Activated CD8-positive, alpha-beta T cell treated with anti-CD3 and anti-CD28 coated beads for 36 hours (primary cell): Measurements from ENCODE around the gene NPPB. TPM values are rescaled to one million over a fixed set of nuclear protein-coding genes. Genes with fewer than 3 reads are reported as not detected.

Source experiments
- ATAC-seq: fragments of 200-7000 bp; cut with Tn5 transposase; one replicate; pipeline ENCODE4 v1.10.0; 2021; ENCODE audit warnings: mild to moderate bottlenecking, moderate library complexity
- CTCF ChIA-PET: fragments of 350-600 bp; sonication (Branson Sonifier 250); formaldehyde crosslinking; loops from one replicate; lab custom pipeline; 2021; ENCODE audit warnings: antibody characterized with exemption; lab: Charles Lee
- POLR2A ChIA-PET: fragments of 350-600 bp; sonication (Branson Sonifier 250); formaldehyde crosslinking; loops from one replicate; lab custom pipeline; 2021; ENCODE audit warnings: antibody characterized with exemption; lab: Charles Lee
- DNase-seq: peaks from one replicate; pipeline ENCODE4 v3.0.0-alpha.2; 2020
- H3K27ac Mint-ChIP-seq: one replicate; pipeline ENCODE4 v1.8.0; 2021; ENCODE audit warnings: mild to moderate bottlenecking, mixed read lengths
- H3K27me3 Mint-ChIP-seq: one replicate; pipeline ENCODE4 v1.8.0; 2021; ENCODE audit warnings: mixed read lengths
- H3K36me3 Mint-ChIP-seq: one replicate; pipeline ENCODE4 v1.8.0; 2021; ENCODE audit warnings: low read depth, mixed read lengths
- H3K4me1 Mint-ChIP-seq: one replicate; pipeline ENCODE4 v1.8.0; 2021; ENCODE audit warnings: low read depth, mixed read lengths
- H3K4me3 Mint-ChIP-seq: one replicate; pipeline ENCODE4 v1.8.0; 2021; ENCODE audit warnings: mild to moderate bottlenecking, moderate library complexity, mixed read lengths
- H3K9me3 Mint-ChIP-seq: one replicate; pipeline ENCODE4 v1.8.0; 2021; ENCODE audit warnings: mixed read lengths
- CTCF ChIP-seq: fragments of 200-600 bp; IDR thresholded peaks from one replicate; pipeline ENCODE4 v1.8.0; 2022; ENCODE audit warnings: antibody characterized with exemption, mild to moderate bottlenecking
- intact Hi-C: fragments of 100-400 bp; cut with micrococcal nuclease; formaldehyde crosslinking; loops from one replicate; pipeline ENCODE4 v1.10.0; 2022
- total RNA-seq, 2 experiments: library from RNA; stranded (reverse); gene quantifications; one replicate each; pipeline ENCODE4 v1.2.3, GENCODE V29; 2021

NPPB gene
- total RNA-seq, result not detected

GRCh38 chr1:11858613-11858967 is at the start of gene NPPB:
TSS of gene NPPB (minus strand) at chr1:11858945. CDS start at chr1:11858833, 112 bp downstream.
- Mint-ChIP-seq H3K4me1 (peaks cover 5% of the 10 kb centered on the region), H3K27me3 (peaks cover 46% of the 10 kb centered on the region), H3K4me3 (no peak within 1 kb of the TSS), H3K9me3 (no peaks in the 10 kb centered on the region), H3K36me3 (no peaks in the 10 kb centered on the region), H3K27ac (no peak within 1 kb of the TSS)
- no peak for TF ChIP-seq CTCF
- CTCF ChIA-PET, result no interaction called here
- intact Hi-C loops, result loop anchor here (5.0 kb wide), 1 partner anchor 34 kb away; no protein-coding TSS in a partner anchor
- ATAC-seq (no peak), DNase-seq (no peak)
- POLR2A ChIA-PET, result interaction anchor here (0.5 to 9.1 kb wide), 2 partner anchors 50 to 87 kb away, joined by 3 to 68 read pairs; no protein-coding TSS in a partner anchor

- DNase-seq, result peak; percentile 84
- H3K36me3 Mint-ChIP-seq, result peaks cover 2% of the 10 kb centered on the region
- peak; percentile 60 for ATAC-seq
- H3K4me3 Mint-ChIP-seq, result peak overlapping the region; percentile 90
- H3K27me3 Mint-ChIP-seq, result peaks cover 14% of the 10 kb centered on the region
- TF ChIP-seq CTCF, result no peak
- POLR2A ChIA-PET, result interaction anchor here (0.5 to 7.1 kb wide), 142 partner anchors 12 to 896 kb away, joined by 3 to 395 read pairs (median 6); partner anchors contain the start of genes AGTRAP, CLCN6, EXOSC10 and FBXO2
- intact Hi-C loops, result loop anchor here (2.0 kb wide), 1 partner anchor 71 kb away; no protein-coding TSS in a partner anchor
- peak overlapping the region; percentile 96 for H3K27ac Mint-ChIP-seq
- H3K9me3 Mint-ChIP-seq, result no peaks in the 10 kb centered on the region
- H3K4me1 Mint-ChIP-seq, result peaks cover 29% of the 10 kb centered on the region
- CTCF ChIA-PET, result interaction anchor here (0.7 to 1.6 kb wide), 9 partner anchors 9 to 123 kb away, joined by 3 to 6 read pairs (median 4); partner anchors contain the start of genes CLCN6 and MTHFR
Measured at GRCh38 chr1:11908095-11908675, 49.4 kb upstream of the NPPB start.

DNA sequence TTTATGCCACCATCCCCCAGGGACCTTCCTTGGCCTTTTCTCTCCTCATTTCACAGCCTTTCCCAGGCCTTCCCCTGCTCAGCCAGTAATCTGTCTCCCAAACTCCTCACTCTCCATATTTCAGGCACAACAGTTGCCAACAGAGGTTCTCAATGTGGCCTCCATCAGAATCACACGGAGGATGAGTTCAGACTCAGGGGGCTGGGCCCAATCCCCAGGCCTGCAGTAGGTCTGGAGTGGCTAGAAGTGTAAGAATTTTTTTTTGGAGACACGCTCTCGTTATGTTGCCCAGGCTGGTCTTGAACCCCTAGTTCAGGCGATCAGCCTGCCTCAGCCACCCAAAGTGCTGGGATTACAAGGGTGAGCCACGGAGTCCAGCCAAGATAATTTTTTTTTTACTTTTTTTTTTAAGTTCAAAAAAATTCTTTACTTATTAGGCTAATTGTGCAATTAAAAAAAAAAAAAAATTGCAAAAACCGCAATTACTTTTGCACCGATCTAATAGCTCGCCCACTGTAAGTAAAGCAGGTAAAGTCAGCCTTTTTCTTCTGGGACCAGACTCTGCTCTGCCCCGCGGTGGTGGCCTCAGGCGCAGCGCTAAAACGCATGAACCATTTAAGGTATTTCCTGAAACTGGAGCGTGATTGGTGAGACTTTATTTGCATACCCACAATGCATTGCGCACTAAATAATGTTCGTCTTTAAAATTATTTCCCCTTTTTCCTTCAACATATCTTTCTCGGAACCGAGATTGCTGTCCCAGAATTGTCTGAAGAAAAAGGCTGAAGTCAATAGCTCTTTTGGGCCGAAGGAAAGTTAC is 48.7 kb upstream of the NPPB start:
- Mint-ChIP-seq H3K9me3 (no peaks in the 10 kb centered on the region), H3K27me3 (peaks cover 14% of the 10 kb centered on the region), H3K27ac (peak overlapping the region; percentile 96), H3K4me3 (peak overlapping the region; percentile 90), H3K36me3 (peaks cover 2% of the 10 kb centered on the region), H3K4me1 (peaks cover 29% of the 10 kb centered on the region)
- ChIA-PET POLR2A (interaction anchor here (0.5 to 7.1 kb wide), 131 partner anchors 11 to 895 kb away, joined by 3 to 395 read pairs (median 6); partner anchors contain the start of genes AGTRAP, CLCN6, EXOSC10 and FBXO2), CTCF (interaction anchor here (0.7 to 1.6 kb wide), 9 partner anchors 8 to 124 kb away, joined by 3 to 6 read pairs (median 4); partner anchors contain the start of genes CLCN6 and MTHFR)
- ATAC-seq, result peak; percentile 65
- TF ChIP-seq CTCF, result peak; percentile 65
- peak; percentile 94 for DNase-seq
- intact Hi-C loops, result loop anchor here (2.0 kb wide), 1 partner anchor 71 kb away; no protein-coding TSS in a partner anchor

- POLR2A ChIA-PET, result interaction anchor here (0.7 to 5.0 kb wide), 8 partner anchors 28 to 214 kb away, joined by 3 to 263 read pairs (median 50); partner anchors contain the start of genes AGTRAP, NPPB, PLOD1 and TNFRSF8
Measured at GRCh38 chr1:11906870-11907269, 48.1 kb upstream of the NPPB start.

More at GRCh38 chr1:11906870-11907269, 48.1 kb upstream of the NPPB start:
- no peak for TF ChIP-seq CTCF
- H3K9me3 Mint-ChIP-seq, result no peaks in the 10 kb centered on the region
- no peak overlapping the region for H3K4me3 Mint-ChIP-seq
- H3K36me3 Mint-ChIP-seq, result peaks cover 2% of the 10 kb centered on the region
- ATAC-seq (no peak), DNase-seq (no peak)
- peaks cover 16% of the 10 kb centered on the region for H3K27me3 Mint-ChIP-seq
- H3K27ac Mint-ChIP-seq, result no peak overlapping the region
- CTCF ChIA-PET, result no interaction called here
- intact Hi-C loops, result no loop called here
- H3K4me1 Mint-ChIP-seq, result peaks cover 29% of the 10 kb centered on the region
